ENCODE results near the gene BLOC1S4.
"Not testable (repeated sequence)": the region's sequence is repeated elsewhere in the genome, so short reads cannot be mapped to it uniquely, and the experiment has no call there.

BLOC1S4 gene

DNA sequence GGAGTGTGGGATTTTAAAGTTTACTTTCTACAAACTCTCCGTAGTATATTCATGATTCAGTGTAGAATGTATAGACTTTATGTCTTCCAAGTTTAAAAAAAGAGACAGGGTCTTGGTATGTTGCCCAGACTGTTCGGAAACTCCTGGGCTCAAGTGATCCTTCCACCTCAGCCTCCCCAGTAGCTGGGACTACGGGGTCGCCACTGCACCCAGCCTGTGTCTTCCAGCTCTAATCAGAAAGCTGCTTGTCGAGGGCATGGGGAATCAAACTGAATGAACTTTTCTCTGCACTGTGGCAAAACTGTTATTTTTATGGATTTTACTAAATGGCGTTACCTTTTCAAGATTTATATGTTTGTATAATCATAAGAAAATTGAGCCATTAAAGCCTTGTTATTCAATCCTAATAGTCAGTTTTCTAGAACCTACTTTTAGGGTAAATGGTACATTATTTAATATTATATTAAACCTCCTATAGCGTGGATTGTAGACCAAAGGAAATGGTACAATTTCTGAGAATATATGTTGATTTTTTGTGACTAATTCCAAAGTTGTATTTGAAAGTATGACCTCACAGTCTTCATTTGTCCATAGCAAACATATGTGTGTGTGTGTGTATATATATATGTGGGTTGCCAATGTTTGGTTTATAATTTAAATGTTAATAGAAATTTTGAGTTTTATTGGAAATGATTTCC is 1.1 kb downstream of the BLOC1S4 start:
- in situ Hi-C loops (cut with MboI; ENCODE audit: low sequenced_read_pairs): no loop called here

DNA sequence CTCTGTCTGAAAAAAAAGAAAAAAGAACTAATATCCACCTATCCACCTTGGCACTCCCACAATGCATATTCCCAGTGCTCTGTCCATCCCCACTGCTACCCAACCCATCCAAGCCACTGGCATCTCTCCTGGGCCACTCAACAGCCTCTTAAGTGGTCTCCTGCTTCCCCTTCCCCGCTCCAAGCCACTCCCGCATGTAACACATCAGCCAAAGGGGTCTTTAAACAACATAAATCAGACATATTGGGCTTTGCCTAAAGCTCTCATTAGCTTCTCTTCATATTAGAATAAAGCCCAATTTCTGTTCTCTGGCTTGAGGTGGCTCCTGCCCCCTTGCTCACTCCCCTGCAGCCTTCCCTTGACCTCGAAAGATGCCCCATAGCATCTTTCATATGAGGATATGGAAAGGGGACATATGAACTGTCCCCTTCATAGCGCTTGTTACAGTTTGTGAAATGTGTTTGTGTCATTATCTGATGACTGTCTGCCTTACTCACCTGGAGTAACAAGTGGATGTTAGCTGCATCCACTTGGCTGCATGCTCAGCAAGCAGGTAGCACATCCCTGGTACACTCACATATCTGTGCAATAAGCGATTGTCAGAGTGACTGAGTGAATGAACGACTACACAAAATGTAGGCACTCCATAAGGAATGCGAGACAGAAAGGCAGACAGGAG is 3.1 kb downstream of the BLOC1S4 start:
- in situ Hi-C loops (cut with MboI; ENCODE audit: low sequenced_read_pairs): no loop called here

DNA sequence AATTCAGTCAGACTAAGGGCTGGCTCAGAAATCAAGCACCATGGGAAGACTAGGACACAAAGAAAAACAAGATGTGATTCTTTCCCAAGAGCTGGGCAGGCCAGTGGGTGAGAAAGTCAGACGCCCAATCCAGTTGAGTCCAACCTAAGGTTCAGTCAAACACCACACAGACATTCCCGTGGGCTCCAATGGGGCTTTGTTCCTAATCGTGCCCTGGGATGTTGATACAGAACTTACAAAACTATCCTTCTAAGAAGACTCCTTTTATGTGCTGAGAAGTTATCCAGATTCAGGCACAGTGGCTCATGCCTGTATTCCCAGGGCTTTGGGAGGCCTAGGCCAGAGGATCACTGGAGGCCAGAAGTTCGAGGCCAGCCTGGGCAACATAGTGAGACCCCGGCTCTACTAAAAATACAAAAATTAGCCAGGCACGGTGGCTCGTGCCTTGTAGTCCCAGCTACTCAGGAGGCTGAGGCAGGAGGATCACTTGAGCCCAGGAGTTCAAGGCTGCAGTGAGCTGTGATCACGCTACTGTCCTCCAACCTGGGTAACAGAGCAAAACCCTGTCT is 3.7 kb downstream of the BLOC1S4 start:
- in situ Hi-C loops (cut with MboI; ENCODE audit: low sequenced_read_pairs): no loop called here

DNA sequence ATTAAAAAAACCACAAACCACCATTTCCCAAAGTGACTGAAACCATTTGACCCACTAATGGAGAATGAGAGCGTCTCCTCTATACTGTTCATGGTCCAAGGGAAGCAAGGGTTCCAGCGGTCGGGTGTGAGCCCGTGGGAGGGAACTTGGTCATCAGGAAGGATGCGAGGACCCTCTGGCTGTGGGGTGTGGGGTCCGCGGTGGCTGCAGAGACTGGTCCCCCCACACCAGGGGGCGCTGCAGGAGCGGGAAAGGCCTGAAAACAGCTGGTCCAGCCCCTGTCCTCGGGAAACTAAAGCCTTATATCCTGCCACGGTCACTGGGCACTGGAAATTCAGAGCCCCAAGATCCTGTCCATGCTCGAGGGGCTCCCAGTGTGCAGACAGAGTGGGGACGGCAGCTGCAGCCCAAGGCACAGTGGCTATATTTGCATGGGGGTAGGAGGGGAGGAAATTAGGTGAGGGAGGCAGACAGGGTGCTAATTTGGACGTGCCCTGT is 4.3 kb downstream of the BLOC1S4 start:
- in situ Hi-C loops (cut with MboI; ENCODE audit: low sequenced_read_pairs): no loop called here

DNA sequence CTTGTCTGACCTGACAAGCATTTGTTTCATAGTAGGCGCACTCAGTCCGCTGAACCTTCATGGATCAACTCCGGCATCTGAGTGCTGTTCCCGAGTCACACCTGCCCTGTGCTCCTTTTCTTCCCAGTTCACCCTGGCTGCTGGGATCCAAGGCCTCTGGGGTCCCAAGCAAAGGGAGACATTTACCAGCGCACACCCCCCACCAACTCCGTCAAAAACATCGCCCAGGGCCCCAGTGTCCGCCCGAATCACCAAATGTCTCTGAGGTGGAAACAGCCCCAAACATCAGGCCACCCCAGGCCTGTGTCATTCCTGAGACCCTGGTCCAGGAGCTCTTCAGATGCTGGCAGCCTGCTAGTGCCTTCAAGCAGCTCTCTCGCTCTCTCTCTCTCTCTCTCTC is 5.1 kb downstream of the BLOC1S4 start:
- in situ Hi-C loops (cut with MboI; ENCODE audit: low sequenced_read_pairs): no loop called here

DNA sequence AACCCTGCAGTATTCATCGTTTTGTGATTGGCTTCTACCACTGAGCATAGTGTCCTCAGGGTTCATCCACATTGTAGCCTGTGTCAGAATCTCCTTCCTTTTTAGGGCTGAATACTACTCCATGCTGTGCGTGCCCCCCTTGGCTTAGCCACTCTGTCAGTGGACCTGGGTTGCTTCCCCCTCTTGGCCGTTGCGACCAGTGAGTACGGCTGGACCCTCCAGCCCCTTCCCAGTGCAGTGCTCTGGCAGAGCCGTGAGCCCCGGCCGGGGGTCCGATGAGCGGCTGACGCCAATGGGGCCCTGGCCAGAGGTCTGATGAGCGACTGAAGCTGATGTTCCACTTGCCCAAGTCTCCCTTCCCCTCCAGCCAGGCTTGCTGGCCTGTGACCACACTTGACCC is 6.9 kb downstream of the BLOC1S4 start:
- in situ Hi-C loops (cut with MboI; ENCODE audit: low sequenced_read_pairs): no loop called here

DNA sequence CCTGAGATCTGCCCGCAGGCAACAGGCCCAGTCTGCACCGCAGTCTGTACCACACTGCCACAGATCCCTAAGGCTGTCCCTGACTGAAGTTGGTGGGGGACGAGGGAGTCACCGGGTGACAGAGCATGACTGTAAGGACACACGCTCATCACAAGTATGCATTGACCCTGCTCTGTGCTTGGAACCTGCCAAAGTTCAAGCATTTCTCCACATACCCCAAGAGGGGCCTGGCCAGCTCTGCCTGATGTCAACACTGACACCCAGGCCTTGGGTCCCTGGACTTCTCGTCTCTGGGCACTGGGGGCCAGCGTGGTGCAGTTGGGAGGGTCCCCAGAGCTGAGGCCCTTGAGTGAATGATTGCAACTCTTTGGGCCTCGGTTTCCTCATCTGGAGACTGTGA is 7.9 kb downstream of the BLOC1S4 start:
- in situ Hi-C loops (cut with MboI; ENCODE audit: low sequenced_read_pairs): no loop called here

DNA sequence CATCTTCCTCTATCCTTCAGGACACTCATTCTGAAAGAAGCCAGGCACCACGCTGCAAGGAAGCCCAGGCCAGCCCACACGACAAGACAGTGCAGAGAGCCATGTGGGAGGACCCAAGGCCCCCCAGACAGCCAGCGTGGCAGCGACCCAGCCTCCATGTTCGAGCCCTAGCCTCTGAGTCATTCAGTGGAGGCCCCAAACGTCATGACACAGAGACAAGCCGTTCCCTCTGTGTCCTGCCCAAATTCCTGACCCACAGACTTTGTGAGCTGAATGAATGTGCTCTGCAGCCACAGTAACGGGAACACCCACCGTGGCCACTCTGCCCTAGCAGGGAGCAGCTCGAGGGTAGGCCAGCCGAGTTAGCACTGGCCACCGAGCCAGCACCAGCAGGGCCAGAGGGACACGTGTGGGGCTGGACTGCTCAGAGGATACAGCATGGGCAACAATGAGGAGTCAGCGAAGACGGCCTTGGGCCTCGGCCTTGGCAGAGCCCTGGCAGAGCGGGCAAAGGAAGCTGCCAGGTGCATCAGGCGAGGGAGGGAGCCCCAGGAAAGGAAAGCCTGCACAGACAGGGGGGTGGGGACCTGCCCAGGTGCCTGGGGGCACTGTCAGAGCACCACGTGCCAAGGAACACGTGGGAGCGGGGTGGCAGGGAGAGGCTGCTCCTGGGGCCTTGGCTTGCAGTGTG is 8.6 kb downstream of the BLOC1S4 start:
- in situ Hi-C loops (cut with MboI; ENCODE audit: low sequenced_read_pairs): no loop called here

DNA sequence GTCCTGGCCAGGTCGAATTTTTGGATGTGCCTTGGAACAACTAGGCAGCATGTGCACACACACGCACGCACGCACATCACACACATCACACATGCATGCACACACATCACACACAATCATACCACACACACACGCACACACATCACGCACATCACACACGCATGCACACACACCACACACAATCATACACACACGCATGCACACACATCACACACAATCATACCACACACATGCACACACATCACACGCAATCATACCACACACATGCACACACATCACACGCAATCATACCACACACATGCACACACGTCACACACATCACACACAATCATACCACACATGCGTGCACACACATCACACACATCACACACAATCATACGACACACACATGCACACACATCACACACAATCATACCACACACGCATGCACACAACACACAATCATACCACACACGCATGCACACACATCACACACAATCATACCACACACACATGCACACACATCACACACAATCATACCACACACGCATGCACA is 9.5 kb downstream of the BLOC1S4 start:
- in situ Hi-C loops (cut with MboI; ENCODE audit: low sequenced_read_pairs): not testable (repeated sequence)

DNA sequence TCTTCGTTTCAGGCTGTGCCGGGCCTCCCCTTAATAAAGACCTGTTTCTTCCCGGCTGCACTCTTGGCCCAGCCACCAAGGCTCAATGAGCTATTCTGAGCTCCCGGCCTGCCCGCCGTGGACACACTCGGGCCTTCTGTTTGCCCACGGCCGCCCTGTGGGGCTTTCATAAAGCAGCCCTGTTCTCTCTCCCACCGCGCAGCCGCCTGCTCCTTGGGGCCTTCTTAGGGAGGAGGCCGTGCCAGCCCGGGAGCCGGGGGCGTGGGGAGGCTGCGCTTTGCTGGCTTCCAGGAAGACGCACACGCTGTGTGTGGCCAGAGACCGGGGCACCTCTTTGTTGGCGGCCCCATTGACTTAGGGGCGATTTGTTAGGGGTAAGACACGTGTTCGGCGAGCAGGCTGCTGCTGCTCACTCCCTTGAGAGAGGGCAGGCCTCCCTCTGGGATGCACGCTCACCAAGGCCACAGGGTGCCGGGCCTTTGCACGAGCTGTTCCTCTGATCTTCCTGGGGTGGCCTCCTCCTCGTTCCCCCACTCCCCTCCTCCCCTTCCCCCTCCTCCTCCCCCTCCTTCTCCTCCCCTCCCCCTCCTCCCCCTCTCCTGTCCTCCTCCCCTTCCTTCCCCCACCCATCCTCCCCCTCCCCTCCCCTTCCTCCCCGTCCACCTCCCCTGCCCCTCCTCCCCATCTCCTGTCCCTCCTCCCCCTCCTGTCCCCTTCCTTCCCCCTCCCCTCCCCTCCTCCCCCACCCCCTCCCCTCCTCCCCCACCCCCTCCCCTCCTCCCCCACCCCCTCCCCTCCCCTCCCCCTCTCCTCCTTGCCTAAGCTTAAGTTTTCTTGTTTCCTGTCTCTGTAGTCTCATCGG is 11.3 kb downstream of the BLOC1S4 start:
- in situ Hi-C loops (cut with MboI; ENCODE audit: low sequenced_read_pairs): no loop called here

DNA sequence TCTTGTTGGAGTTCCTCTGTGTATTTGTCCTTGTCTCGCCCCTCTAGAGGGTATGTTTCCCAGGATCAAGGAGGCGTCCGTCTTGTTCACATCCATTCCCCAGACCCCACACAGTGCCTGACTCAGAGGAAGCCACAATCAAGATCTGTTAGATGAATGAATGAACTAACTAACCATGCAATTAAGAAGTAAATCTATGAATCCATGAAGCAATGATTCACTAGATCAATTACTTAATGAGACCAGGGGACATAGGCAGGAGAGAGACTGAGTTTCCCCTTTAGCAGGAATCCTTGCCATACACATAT is 11.9 kb downstream of the BLOC1S4 start:
- in situ Hi-C loops (cut with MboI; ENCODE audit: low sequenced_read_pairs): no loop called here

DNA sequence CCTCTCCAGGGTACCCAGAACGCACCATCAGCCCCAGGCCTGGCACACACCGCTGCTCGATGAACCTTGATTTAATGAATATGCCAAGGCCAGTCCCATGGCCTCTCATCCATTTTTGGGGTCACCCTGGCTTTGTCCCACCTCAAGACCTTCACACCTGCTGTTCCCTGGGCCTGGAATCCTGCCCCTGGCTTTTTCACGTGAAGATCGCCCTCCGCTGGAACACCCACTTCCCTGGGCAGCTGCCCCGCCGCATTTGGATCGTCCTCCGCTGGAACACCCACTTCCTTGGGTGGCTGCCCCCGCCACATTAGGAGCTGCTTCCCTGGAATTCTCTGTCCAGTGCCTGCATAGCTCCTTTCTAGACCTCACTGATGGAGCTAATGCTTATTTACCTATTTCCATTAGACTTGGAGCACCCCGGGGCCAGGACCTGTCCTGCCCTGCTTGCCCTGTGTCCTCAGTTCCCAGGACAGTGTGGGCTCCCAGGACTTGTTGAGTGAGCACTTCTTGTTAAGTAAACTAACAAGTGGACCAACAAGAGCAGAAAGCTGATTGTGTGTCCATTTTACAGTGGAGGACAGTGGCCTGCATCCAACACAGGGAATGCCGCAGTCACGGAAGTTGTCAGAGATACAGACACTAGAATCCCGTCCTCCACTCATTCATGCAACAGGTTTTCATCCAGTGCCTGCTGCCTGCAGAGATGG is 12.5 kb downstream of the BLOC1S4 start:
- in situ Hi-C loops (cut with MboI; ENCODE audit: low sequenced_read_pairs): no loop called here

DNA sequence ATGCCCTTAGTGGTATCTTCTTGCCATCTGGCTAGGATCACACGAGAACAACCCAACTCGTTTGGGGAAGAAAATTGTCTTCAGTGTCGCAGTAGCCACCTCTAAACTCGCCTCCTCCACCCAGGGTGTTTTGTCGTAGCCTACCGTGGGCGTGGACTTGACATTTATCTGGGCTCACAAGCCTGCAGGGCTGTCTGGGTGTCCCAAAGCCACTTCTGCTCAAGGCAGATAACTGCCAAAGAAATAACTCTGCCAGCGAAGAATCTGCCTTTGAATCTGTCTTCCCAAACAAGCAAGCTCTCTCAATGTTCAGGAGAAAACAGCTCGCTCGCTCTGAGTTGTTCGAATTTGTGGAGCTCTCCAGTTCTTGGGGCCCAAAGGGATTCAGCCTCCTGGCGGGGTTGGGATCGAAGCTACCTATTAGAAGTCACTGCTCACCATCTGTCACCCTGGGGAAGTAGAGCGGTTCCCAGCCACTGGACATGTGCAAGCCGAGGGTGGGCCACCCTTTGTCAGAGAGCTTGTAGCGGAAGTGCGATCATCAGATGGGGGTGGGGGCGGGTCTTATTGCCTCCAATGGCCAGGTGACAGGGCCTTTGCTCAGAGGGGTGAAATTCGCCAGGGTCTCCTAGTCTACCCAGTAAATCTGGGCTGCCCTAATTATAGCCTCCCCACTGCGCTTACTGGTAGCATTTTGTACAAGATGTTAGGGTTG is 14.8 kb downstream of the BLOC1S4 start:
- in situ Hi-C loops (cut with MboI; ENCODE audit: low sequenced_read_pairs): no loop called here

DNA sequence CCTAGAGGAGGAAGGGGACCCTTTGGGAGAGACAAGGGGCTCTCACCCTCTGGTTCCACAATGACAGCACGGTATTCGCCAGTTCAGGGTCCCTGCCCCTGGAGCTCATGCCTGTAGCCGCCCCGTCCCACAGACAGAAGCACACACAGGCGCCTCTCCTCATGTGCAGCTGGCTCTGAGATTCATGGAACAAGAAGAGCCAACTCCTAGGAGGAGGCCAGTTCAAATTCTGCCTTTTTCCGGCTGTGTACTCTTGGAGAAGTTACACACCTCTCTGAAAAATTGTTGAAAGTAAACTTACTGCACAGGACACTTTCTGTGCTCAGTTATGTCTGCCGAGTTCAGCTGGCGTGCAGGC is 15.3 kb downstream of the BLOC1S4 start:
- in situ Hi-C loops (cut with MboI; ENCODE audit: low sequenced_read_pairs): no loop called here

DNA sequence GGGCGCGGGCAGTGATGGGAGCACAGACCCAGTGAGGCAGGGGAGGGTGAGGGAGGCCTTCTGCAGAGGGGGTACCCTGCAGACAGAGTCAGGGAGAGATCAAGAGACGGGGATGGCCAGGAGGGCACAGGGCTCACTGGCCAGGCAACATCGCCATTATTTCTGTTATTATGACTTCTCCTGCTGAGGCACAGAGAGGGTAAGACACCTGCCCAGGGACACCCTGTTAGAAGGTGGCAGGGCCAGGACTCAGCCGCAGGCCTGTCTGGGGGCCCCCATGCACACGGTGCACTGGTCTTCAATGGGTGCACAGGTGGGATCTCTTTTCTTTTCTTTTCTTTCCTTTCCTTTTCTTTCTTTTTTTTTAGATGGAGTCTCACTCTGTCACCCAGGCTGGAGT is 15.8 kb downstream of the BLOC1S4 start:
- in situ Hi-C loops (cut with MboI; ENCODE audit: low sequenced_read_pairs): no loop called here

DNA sequence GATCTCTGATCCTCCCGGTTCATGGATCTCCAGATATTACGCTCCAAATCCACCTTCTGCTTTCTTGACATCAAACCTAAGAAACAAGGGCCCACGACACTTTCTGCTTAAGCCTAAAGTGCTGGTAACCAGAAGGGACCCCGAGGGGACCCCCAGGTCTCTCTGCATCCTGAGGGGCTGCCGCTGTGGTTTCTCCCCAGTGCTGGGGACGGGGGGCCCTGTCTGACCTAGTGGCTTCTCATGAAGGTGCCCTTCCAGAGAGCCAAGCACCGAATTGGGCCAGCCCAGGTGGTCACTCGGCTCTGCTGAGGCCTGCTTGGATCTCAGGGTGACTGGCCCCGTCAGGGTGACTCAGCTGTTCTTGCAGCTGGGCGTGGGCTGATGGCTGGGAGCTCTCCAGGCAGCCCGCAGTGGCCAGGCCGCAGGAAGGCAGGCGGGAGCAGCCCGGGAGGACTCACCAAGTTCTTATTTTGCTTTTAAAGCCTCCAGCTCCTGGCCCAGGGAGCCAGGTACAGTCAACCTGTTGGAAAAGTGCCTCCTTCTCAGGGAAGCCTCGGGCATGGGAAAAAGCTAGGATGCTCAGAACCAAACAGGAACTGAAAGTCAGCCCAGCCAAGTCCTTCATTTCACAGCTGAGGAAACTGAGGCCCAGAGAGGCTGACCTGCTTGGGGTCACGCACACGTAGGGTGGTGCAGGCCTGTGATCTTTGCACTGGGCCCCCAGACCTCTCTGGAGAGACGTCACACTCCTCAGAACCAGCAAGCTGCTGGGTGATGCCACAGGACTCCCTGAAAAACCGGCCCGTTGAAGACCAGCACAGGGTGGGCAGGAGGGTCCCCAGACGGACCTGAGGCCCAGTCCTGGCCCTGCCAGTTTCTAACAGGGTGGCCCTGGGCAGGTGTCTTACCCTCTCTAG is 16.7 kb downstream of the BLOC1S4 start:
- in situ Hi-C loops (cut with MboI; ENCODE audit: low sequenced_read_pairs): no loop called here

DNA sequence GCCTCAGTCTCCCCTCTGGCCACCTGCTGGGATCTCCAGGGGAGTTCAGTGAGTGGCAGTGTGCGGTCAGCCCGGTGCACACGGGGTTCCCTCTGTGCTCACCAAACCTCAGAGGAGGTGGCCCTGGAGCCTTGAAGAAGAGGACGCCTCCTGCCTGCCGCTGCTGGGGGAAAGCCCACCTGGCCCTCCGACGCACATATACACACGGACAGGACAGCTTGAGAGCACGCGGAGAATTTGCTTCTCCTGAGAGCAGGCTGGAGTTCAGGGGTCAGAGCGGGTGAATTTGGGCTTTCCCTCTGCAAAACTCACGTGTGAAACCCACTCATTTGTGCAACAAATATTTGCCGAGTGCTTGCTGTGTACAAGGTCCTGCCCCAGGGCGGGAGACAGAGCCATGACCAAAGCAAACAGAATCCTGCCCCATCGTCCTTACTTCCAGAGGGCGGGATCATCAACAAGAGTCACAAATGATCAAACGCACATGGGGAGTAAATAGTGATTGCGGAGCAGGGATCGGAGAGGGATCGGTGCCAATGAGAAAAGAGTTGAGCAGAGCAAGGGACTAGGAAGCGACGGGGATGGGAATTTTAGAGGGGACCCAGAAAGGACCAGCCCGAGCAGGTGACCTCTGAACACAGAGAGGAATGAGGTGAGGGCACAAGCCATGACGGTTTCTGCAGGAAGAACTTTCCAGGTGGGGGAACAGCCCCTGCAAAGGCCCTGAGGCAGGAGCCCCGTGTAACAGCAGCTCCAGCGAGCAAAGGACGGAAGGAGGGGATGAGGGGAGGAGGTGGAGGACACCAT is 17.6 kb downstream of the BLOC1S4 start:
- in situ Hi-C loops (cut with MboI; ENCODE audit: low sequenced_read_pairs): no loop called here
